GM13977 (cell line): ENCODE measurements around the gene TRIM65.

Experiments
- DNase-seq: peaks from one replicate; pipeline ENCODE4 v3.0.0; 2012; ENCODE audit warnings: low spot score
- in situ Hi-C: fragments of 300-500 bp; cut with MboI; formaldehyde crosslinking; loops from one replicate; pipeline ENCODE4 v1.12.0; 2022; ENCODE audit warnings: low sequenced_read_pairs, low pct_unique_long_range_greater_than_20kb, mixed read lengths, inconsistent platforms; ENCODE audit not compliant: unreplicated experiment
- TF ChIP-seq, protein P1 (sequence below): IDR thresholded peaks from 2 replicates; pipeline ENCODE4 v1.5.1; 2012; ENCODE audit warnings: mild to moderate bottlenecking, control low read depth; ENCODE audit not compliant: insufficient read depth; ENCODE audit errors: extremely low read depth, missing control alignments

TRIM65 gene

DNA sequence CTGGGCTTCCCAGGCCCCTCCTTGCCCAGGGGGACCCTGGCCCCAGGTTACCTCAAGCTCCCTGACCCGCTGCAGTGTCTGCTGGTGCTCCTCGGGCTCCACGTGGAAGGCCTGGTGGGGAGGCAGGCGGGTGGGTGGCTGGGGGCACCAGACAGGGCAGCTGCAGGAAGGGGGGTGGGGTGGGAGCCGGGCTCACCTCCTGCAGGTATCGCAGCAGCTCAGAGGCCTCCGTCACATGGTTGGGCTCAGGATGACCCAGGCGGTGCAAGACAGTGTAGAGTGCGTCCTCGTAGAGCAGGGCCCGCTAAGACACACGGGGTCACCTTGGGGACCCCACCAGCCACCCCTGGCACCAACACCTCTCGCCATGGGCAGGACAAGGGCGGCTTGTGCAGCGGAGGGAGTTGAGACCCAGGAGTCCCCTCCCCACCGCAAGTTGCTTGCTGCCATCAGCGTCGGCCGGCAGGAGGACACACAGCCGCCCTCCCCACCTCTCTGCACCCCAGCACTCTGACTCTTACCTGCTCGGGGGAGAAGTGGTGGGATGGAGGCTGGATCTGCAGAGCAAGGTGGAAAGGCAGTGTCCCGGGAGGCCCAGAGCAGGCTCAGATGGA is 53.7 kb downstream of the TRIM65 start:
- in situ Hi-C loops = no loop called here
- DNase-seq = no peak
- TF ChIP-seq, protein P1, sequence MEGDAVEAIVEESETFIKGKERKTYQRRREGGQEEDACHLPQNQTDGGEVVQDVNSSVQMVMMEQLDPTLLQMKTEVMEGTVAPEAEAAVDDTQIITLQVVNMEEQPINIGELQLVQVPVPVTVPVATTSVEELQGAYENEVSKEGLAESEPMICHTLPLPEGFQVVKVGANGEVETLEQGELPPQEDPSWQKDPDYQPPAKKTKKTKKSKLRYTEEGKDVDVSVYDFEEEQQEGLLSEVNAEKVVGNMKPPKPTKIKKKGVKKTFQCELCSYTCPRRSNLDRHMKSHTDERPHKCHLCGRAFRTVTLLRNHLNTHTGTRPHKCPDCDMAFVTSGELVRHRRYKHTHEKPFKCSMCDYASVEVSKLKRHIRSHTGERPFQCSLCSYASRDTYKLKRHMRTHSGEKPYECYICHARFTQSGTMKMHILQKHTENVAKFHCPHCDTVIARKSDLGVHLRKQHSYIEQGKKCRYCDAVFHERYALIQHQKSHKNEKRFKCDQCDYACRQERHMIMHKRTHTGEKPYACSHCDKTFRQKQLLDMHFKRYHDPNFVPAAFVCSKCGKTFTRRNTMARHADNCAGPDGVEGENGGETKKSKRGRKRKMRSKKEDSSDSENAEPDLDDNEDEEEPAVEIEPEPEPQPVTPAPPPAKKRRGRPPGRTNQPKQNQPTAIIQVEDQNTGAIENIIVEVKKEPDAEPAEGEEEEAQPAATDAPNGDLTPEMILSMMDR = no peak

DNA sequence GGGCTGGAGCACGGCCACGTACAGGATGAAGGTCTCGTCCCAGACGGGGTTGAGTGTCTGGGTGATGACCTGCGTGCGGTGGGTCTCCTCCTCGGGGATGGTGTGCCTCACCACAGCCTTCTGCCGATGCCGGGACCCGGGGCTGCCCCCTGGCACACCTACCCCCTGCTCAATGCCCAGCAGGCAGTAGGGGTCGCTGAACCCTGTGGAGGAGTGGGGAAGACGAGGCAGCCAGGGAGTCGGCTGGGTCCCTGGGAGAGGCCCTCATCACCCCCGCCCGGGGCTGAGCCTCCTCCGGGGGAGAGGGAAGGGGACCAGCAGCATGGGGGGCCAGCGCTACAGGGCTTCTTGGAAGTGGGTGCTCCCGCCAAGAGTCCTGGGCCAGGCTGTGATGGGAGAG is 54.3 kb downstream of the TRIM65 start:
- in situ Hi-C loops = no loop called here
- DNase-seq = no peak
- TF ChIP-seq, protein P1 = no peak

DNA sequence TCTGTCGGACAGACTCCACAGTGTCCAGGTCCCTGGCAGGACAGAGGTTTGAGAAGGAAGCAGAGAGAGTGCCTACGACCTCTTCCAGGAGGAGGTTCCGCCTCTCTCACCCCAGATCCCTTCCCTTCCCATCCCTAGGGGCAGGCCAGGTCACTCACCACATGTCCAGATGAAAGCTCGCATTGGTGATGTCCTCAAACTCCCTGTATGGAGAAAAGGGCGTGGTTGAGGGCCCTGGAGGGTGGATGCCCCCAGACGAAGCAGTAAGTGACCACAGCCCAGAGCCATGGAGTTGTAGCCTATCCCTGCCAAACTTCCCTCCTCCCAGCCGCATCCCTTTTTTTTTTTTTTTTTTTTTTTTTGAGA is 56.0 kb downstream of the TRIM65 start:
- in situ Hi-C loops = no loop called here
- TF ChIP-seq, protein P1 = no peak
- no peak for DNase-seq

DNA sequence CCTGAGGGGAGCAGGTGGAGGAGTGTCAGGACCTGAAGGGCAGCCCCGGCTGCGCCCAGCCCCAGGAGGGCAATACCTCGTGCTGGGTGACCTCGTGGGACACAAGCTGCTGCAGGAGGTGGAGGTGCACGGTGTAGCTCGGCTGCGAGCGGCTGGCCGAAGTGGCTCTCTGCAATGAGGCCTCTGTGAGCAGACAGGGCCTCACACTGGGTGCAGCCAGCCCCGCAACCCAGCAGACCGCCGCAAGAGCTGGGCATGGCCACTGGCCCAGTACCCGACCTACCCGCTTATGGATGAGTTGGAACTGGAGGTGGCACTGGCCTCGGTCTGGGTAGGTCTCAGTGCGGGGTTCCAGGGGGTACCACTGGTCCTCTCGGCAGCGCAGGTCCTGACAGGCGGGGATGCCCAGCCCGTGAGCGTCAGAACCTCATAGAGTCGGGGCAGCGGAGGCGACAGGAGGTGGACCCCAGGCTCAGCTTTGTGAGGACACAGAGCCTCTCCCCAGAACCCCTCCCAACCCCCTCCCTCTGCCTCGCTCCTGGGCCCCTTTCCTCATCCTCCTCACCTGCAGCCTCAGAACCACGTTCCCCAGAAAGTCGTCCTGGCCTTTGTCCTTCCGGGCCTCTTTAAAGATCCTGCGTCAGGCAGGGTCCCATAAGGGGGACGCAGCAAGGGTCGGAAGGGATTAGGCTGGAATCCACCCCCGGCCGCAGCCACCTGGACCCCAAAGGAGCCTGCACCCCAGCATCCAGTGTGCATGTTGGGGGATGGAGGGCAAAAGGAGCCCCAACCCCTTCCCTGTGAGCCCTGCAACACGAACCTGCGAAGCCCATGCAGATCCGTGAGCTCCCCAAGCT is 56.6 kb downstream of the TRIM65 start:
- TF ChIP-seq, protein P1 = no peak
- no peak for DNase-seq
- in situ Hi-C loops = no loop called here
